Measurements from ENCODE around the gene E2F7.

GRCh38 chr12:77064896-77065360 lies 441 bp downstream of the E2F7 start:
- TF ChIP-seq CTCF (IDR thresholded peaks at IDR 0.05), result no peak
- no peak for TF ChIP-seq POLR2A (IDR thresholded peaks at IDR 0.05)
